Keratinocyte (primary cell): Measurements from ENCODE around the gene ATP7A. TPM values are rescaled to one million over a fixed set of nuclear protein-coding genes. Genes with fewer than 3 reads are reported as not detected.
"Not testable (repeated sequence)": the region's sequence is repeated elsewhere in the genome, so short reads cannot be mapped to it uniquely, and the experiment has no call there.

Source experiments
- DNase-seq: peaks from one replicate; pipeline ENCODE4 v3.0.0-alpha.2; 2011; ENCODE audit warnings: low read depth, missing footprints, low spot score
- FAIRE-seq: peaks from 2 replicates; lab custom pipeline; 2011; peaks lifted over from hg19 to GRCh38; lab: Jason Lieb, UNC
- H2AFZ ChIP-seq: 2 replicates; pipeline ENCODE4 v1.6.0; 2012; ENCODE audit warnings: low read length, control low read depth, inconsistent platforms; ENCODE audit not compliant: control insufficient read depth
- H3K27ac ChIP-seq: 2 replicates; pipeline ENCODE4 v1.5.1; 2011; ENCODE audit warnings: low read length; ENCODE audit not compliant: control insufficient read depth, insufficient read depth
- H3K27me3 ChIP-seq: 3 replicates; pipeline ENCODE4 v1.6.0; 2011; ENCODE audit warnings: low read length; ENCODE audit not compliant: control insufficient read depth, insufficient read depth; ENCODE audit errors: extremely low read depth
- H3K36me3 ChIP-seq, 2 experiments: 2 replicates in 1 of 2; 3 replicates in 1 of 2; pipeline ENCODE4 v1.5.1; 2011; ENCODE audit warnings: low read length in 2 of 2, mild to moderate bottlenecking in 1 of 2; ENCODE audit not compliant: control insufficient read depth in 2 of 2, insufficient read depth in 2 of 2; ENCODE audit errors: extremely low read depth in 1 of 2
- H3K4me1 ChIP-seq: 3 replicates; pipeline ENCODE4 v1.5.1; 2011; ENCODE audit warnings: low read length; ENCODE audit not compliant: control insufficient read depth, insufficient read depth; ENCODE audit errors: extremely low read depth
- H3K4me2 ChIP-seq: 3 replicates; pipeline ENCODE4 v1.6.0; 2011; ENCODE audit warnings: low read depth, low read length; ENCODE audit not compliant: control insufficient read depth, insufficient read depth; ENCODE audit errors: extremely low read depth
- H3K4me3 ChIP-seq, 3 experiments: fragments of 200-600 bp in 1 of 3; sonication (generic) in 1 of 3; 2 replicates in 2 of 3; 3 replicates in 1 of 3; pipeline ENCODE4 v1.5.1; 2011 to 2016; ENCODE audit warnings: low read length in 3 of 3, mild to moderate bottlenecking in 3 of 3, control low read depth in 2 of 3, inconsistent platforms in 1 of 3, low read depth in 1 of 3, mixed read lengths in 1 of 3, mixed run types in 1 of 3, moderate library complexity in 1 of 3; ENCODE audit not compliant: control insufficient read depth in 2 of 3, insufficient read depth in 2 of 3; ENCODE audit errors: extremely low read depth in 1 of 3
- H3K79me2 ChIP-seq: 2 replicates; pipeline ENCODE4 v1.6.0; 2012; ENCODE audit warnings: low read length; ENCODE audit not compliant: control insufficient read depth, insufficient read depth
- H3K9ac ChIP-seq: 3 replicates; pipeline ENCODE4 v1.6.0; 2011; ENCODE audit warnings: low read length; ENCODE audit not compliant: control insufficient read depth, insufficient read depth; ENCODE audit errors: extremely low read depth
- H3K9me1 ChIP-seq: 3 replicates; pipeline ENCODE4 v1.6.0; 2011; ENCODE audit warnings: low read length; ENCODE audit not compliant: control insufficient read depth, insufficient read depth; ENCODE audit errors: extremely low read depth
- H3K9me3 ChIP-seq: 2 replicates; pipeline ENCODE4 v1.5.1; 2012; ENCODE audit warnings: low read depth, low read length; ENCODE audit not compliant: control insufficient read depth
- H4K20me1 ChIP-seq: 3 replicates; pipeline ENCODE4 v1.6.0; 2011; ENCODE audit warnings: low read length; ENCODE audit not compliant: control insufficient read depth, insufficient read depth; ENCODE audit errors: extremely low read depth
- CTCF ChIP-seq, 3 experiments: IDR thresholded peaks in 1 of 3; conservative IDR thresholded peaks in 1 of 3; optimal IDR thresholded peaks in 1 of 3; 2 replicates in 2 of 3; 3 replicates in 1 of 3; pipeline versions ENCODE3 to v1.5.1; 2011; ENCODE audit warnings: low read length in 3 of 3, mild to moderate bottlenecking in 3 of 3, moderate library complexity in 2 of 3, control low read depth in 1 of 3, inconsistent platforms in 1 of 3; ENCODE audit not compliant: insufficient read depth in 2 of 3; ENCODE audit errors: extremely low read depth in 1 of 3
- EZH2 ChIP-seq: IDR thresholded peaks from one replicate; pipeline ENCODE4 v1.6.1; 2012; ENCODE audit warnings: inconsistent platforms, mild to moderate bottlenecking, low read length, moderate library complexity
- dilution Hi-C: fragments of 300-500 bp; cut with MboI; formaldehyde crosslinking; loops from one replicate; pipeline ENCODE4 v1.7.0; 2020; ENCODE audit warnings: low sequenced_read_pairs; ENCODE audit not compliant: extremely low pct_ligation_motif_present
- polyA plus RNA-seq, 5 experiments: library from polyadenylated mRNA; depleted of rRNA in 3 of 5; stranded (reverse) in 3 of 5; stranded (forward) in 1 of 5; unstranded in 1 of 5; fragments of >200 nt; gene quantifications; 1 replicate in 1 of 5; 2 replicates in 3 of 5; 3 replicates in 1 of 5; pipeline versions ENCODE4 v1.2.1 to v1.2.3, GENCODE V29; 2011 to 2012; ENCODE audit warnings: missing spikeins in 2 of 5, low read depth in 1 of 5, low replicate concordance in 1 of 5

Gene ATP7A
- polyA plus RNA-seq, 1 donor (not counting 4 experiments of a cell fraction or from before 2014, with no cell fraction given), result 4.0 TPM

DNA sequence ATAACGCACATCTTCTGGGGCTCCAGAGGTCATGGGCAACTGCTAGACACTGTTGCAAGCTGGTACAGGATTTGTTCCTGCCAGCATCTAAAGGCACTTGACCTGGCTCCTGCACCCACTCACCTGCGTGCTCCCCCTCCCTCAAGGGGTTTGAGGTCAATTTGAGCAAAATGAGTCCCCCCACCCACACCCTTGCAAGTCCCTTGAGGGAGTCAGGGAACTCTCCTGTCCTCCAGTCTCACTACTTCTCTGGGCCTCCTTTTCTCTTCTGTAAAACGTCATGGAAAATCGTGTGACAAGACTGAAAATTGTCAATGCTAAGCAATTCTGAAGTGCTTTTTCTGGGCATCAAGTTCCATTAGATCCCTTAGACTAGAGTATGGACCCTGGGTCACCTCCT is 153.7 kb downstream of the ATP7A start:
- H3K9me1 ChIP-seq, result no peaks in the 10 kb centered on the region
- no peaks in the 10 kb centered on the region for H3K9me3 ChIP-seq
- no peaks in the 10 kb centered on the region for H4K20me1 ChIP-seq
- H3K4me2 ChIP-seq, result no peak overlapping the region
- peaks cover 2% of the 10 kb centered on the region for H3K4me1 ChIP-seq
- H3K9ac ChIP-seq, result no peak overlapping the region
- H3K4me3 ChIP-seq, result no peak overlapping the region
- no peaks in the 10 kb centered on the region for H3K36me3 ChIP-seq
- H3K27ac ChIP-seq, result no peak overlapping the region
- H3K27me3 ChIP-seq, result no peaks in the 10 kb centered on the region
- no peak for DNase-seq
- FAIRE-seq, result no peak
- no peaks in the 10 kb centered on the region for H3K79me2 ChIP-seq
- dilution Hi-C loops, result no loop called here
- H2AFZ ChIP-seq, result no peak overlapping the region
- TF ChIP-seq CTCF (optimal IDR thresholded peaks at IDR 0.05 in 1 of 3, IDR thresholded peaks at IDR 0.05 in 1 of 3, conservative IDR thresholded peaks at IDR 0.05 in 1 of 3; ENCODE audit: extremely low read depth in 1 of 3, insufficient read depth in 2 of 3, low read length in 3 of 3) (no peak), EZH2 (no peak)

GRCh38 chrX:78064698-78065601 is 154.5 kb downstream of the ATP7A start:
- H4K20me1 ChIP-seq, H3K9me3 ChIP-seq, H3K4me3 ChIP-seq, H3K27ac ChIP-seq, H3K9me1 ChIP-seq, H3K27me3 ChIP-seq, dilution Hi-C loops, H3K4me2 ChIP-seq, H3K9ac ChIP-seq, H3K4me1 ChIP-seq, H3K79me2 ChIP-seq, H3K36me3 ChIP-seq, H2AFZ ChIP-seq: not testable (repeated sequence)
- peak; percentile 13 for DNase-seq
- peak; percentile 29 for FAIRE-seq
